ENCODE results near the gene CRAMP1. TPM values are rescaled to one million over a fixed set of nuclear protein-coding genes. Genes with fewer than 3 reads are reported as not detected.

CRAMP1 gene
- total and polyA plus RNA-seq, 3 experiments from 2014 or later: 3.0 to 24.3 (median 22.1) TPM

GRCh38 chr16:1707193-1707790 is 95.1 kb downstream of the CRAMP1 start:
- H3K4me1 Mint-ChIP-seq: peaks cover 36 to 55% (median 41%) of the 10 kb centered on the region in 3 donors
- H3K9me3 Mint-ChIP-seq: no peaks in the 10 kb centered on the region
- H3K27me3 Mint-ChIP-seq: peaks cover 0 to 3% of the 10 kb centered on the region in 2 donors
- no peaks in the 10 kb centered on the region for H3K9me3 ChIP-seq (ENCODE audit: low read length)
- H3K4me1 ChIP-seq (ENCODE audit: insufficient read depth, low read length): peaks cover 33% of the 10 kb centered on the region
- peaks cover 0 to 35% (median 3%) of the 10 kb centered on the region in 3 donors for H3K36me3 Mint-ChIP-seq
- peak overlapping the region; percentile 67 for H3K4me3 ChIP-seq (ENCODE audit: low read length)
- no peaks in the 10 kb centered on the region for H3K27me3 ChIP-seq (ENCODE audit: insufficient read depth, low read length, poor library complexity, severe bottlenecking)
- peak overlapping the region; percentile 89 to 100 (median 92) for H3K4me3 Mint-ChIP-seq
- H3K27ac ChIP-seq (ENCODE audit: low read depth, low read length): peak overlapping the region; percentile 63
- ChIA-PET POLR2A (interaction anchor here (0.6 to 3.0 kb wide), 5 partner anchors 29 to 736 kb away, joined by 7 to 28 read pairs (median 15); partner anchors contain the start of genes EME2, JPT2, MRPS34 and NME3), CTCF (interaction anchor here (0.7 to 2.6 kb wide), 6 partner anchors 30 to 403 kb away, joined by 3 to 25 read pairs (median 4); partner anchors contain the start of genes JPT2, NUBP2 and SPSB3)
- peak overlapping the region; percentile 77 to 98 (median 94) for H3K27ac Mint-ChIP-seq
- DNase-seq: no peak
- H3K36me3 ChIP-seq (ENCODE audit: insufficient read depth, low read length): no peaks in the 10 kb centered on the region

GRCh38 chr16:1708083-1708767 is 96.1 kb downstream of the CRAMP1 start:
- Histone ChIP-seq H3K4me3 (ENCODE audit: low read length) (peak overlapping the region; percentile 67), H3K4me1 (ENCODE audit: insufficient read depth, low read length) (peaks cover 33% of the 10 kb centered on the region), H3K36me3 (ENCODE audit: insufficient read depth, low read length) (no peaks in the 10 kb centered on the region), H3K27me3 (ENCODE audit: insufficient read depth, low read length, poor library complexity, severe bottlenecking) (no peaks in the 10 kb centered on the region), H3K9me3 (ENCODE audit: low read length) (no peaks in the 10 kb centered on the region), H3K27ac (ENCODE audit: low read depth, low read length) (peak overlapping the region; percentile 43)
- ChIA-PET CTCF (interaction anchor here (0.7 to 1.6 kb wide), 4 partner anchors 9 to 404 kb away, joined by 3 to 6 read pairs (median 4); partner anchors contain the start of genes JPT2, NUBP2 and SPSB3), POLR2A (interaction anchor here (0.6 kb wide), 1 partner anchor 74 kb away, joined by 3 read pairs; the partner anchor contains the start of genes NUBP2 and SPSB3)
- H3K36me3 Mint-ChIP-seq: peaks cover 0 to 39% (median 2%) of the 10 kb centered on the region in 3 donors
- DNase-seq: peak in 3 of 5 donors; percentile 29 to 49 (median 30)
- peaks cover 0 to 3% of the 10 kb centered on the region in 2 donors for H3K27me3 Mint-ChIP-seq
- H3K4me1 Mint-ChIP-seq: peaks cover 39 to 62% (median 44%) of the 10 kb centered on the region in 3 donors
- peak overlapping the region; percentile 89 to 100 (median 92) for H3K4me3 Mint-ChIP-seq
- peak overlapping the region; percentile 77 to 96 (median 94) for H3K27ac Mint-ChIP-seq
- H3K9me3 Mint-ChIP-seq: no peaks in the 10 kb centered on the region

GRCh38 chr16:1708768-1709180 is 96.6 kb downstream of the CRAMP1 start:
- peak overlapping the region; percentile 55 to 100 (median 90) for H3K4me3 Mint-ChIP-seq
- Histone ChIP-seq H3K9me3 (ENCODE audit: low read length) (no peaks in the 10 kb centered on the region), H3K4me1 (ENCODE audit: insufficient read depth, low read length) (peaks cover 33% of the 10 kb centered on the region), H3K27ac (ENCODE audit: low read depth, low read length) (peak overlapping the region; percentile 43), H3K4me3 (ENCODE audit: low read length) (no peak overlapping the region), H3K27me3 (ENCODE audit: insufficient read depth, low read length, poor library complexity, severe bottlenecking) (no peaks in the 10 kb centered on the region), H3K36me3 (ENCODE audit: insufficient read depth, low read length) (no peaks in the 10 kb centered on the region)
- H3K27ac Mint-ChIP-seq: peak overlapping the region; percentile 65 to 96 (median 94)
- peaks cover 0 to 3% of the 10 kb centered on the region in 2 donors for H3K27me3 Mint-ChIP-seq
- peak in 2 of 5 donors; percentile 26 to 57 for DNase-seq
- ChIA-PET POLR2A (interaction anchor here (0.6 kb wide), 1 partner anchor 74 kb away, joined by 3 read pairs; the partner anchor contains the start of genes NUBP2 and SPSB3), CTCF (interaction anchor here (1.1 to 1.6 kb wide), 2 partner anchors 9 to 31 kb away, joined by 4 to 6 read pairs; partner anchors contain the start of gene JPT2)
- peaks cover 0 to 40% (median 2%) of the 10 kb centered on the region in 3 donors for H3K36me3 Mint-ChIP-seq
- no peaks in the 10 kb centered on the region for H3K9me3 Mint-ChIP-seq
- H3K4me1 Mint-ChIP-seq: peaks cover 44 to 67% (median 50%) of the 10 kb centered on the region in 3 donors

GRCh38 chr16:1709356-1709755 is 97.2 kb downstream of the CRAMP1 start:
- Mint-ChIP-seq H3K4me3 (peak overlapping the region in 5 of 7 donors; percentile 34 to 95 (median 90)), H3K27me3 (peaks cover 0 to 3% of the 10 kb centered on the region in 2 donors), H3K9me3 (no peaks in the 10 kb centered on the region), H3K4me1 (peaks cover 44 to 69% (median 49%) of the 10 kb centered on the region in 3 donors), H3K27ac (peak overlapping the region in 5 of 8 donors; percentile 68 to 96 (median 94)), H3K36me3 (peaks cover 0 to 44% (median 2%) of the 10 kb centered on the region in 3 donors)
- Histone ChIP-seq H3K27me3 (ENCODE audit: insufficient read depth, low read length, poor library complexity, severe bottlenecking) (no peaks in the 10 kb centered on the region), H3K4me3 (ENCODE audit: low read length) (no peak overlapping the region), H3K36me3 (ENCODE audit: insufficient read depth, low read length) (no peaks in the 10 kb centered on the region), H3K27ac (ENCODE audit: low read depth, low read length) (no peak overlapping the region), H3K9me3 (ENCODE audit: low read length) (no peaks in the 10 kb centered on the region), H3K4me1 (ENCODE audit: insufficient read depth, low read length) (peaks cover 33% of the 10 kb centered on the region)
- CTCF ChIA-PET: interaction anchor here (1.6 kb wide), 1 partner anchor 10 kb away, joined by 6 read pairs; no protein-coding TSS in a partner anchor
- POLR2A ChIA-PET: no interaction called here
- DNase-seq: no peak

GRCh38 chr16:1710811-1711507 is 98.8 kb downstream of the CRAMP1 start:
- peaks cover 45 to 69% (median 46%) of the 10 kb centered on the region in 3 donors for H3K4me1 Mint-ChIP-seq
- H3K36me3 ChIP-seq (ENCODE audit: insufficient read depth, low read length): no peaks in the 10 kb centered on the region
- ChIA-PET POLR2A (no interaction called here), CTCF (interaction anchor here (0.8 kb wide), 2 partner anchors 12 to 33 kb away, joined by 3 read pairs; partner anchors contain the start of gene JPT2)
- peak overlapping the region in 4 of 8 donors; percentile 36 to 77 (median 74) for H3K27ac Mint-ChIP-seq
- no peak overlapping the region for H3K4me3 ChIP-seq (ENCODE audit: low read length)
- no peaks in the 10 kb centered on the region for H3K27me3 Mint-ChIP-seq
- H3K36me3 Mint-ChIP-seq: peaks cover 0 to 47% (median 4%) of the 10 kb centered on the region in 3 donors
- no peak overlapping the region for H3K27ac ChIP-seq (ENCODE audit: low read depth, low read length)
- H3K4me3 Mint-ChIP-seq: peak overlapping the region in 1 of 7 donors; percentile 56
- no peak for DNase-seq
- no peaks in the 10 kb centered on the region for H3K27me3 ChIP-seq (ENCODE audit: insufficient read depth, low read length, poor library complexity, severe bottlenecking)
- H3K9me3 Mint-ChIP-seq: no peaks in the 10 kb centered on the region
- peaks cover 33% of the 10 kb centered on the region for H3K4me1 ChIP-seq (ENCODE audit: insufficient read depth, low read length)
- H3K9me3 ChIP-seq (ENCODE audit: low read length): no peaks in the 10 kb centered on the region

- Histone ChIP-seq H3K36me3 (ENCODE audit: insufficient read depth, low read length) (no peaks in the 10 kb centered on the region), H3K27ac (ENCODE audit: low read depth, low read length) (no peak overlapping the region), H3K4me1 (ENCODE audit: insufficient read depth, low read length) (peaks cover 23% of the 10 kb centered on the region), H3K4me3 (ENCODE audit: low read length) (no peak overlapping the region), H3K9me3 (ENCODE audit: low read length) (no peaks in the 10 kb centered on the region), H3K27me3 (ENCODE audit: insufficient read depth, low read length, poor library complexity, severe bottlenecking) (no peaks in the 10 kb centered on the region)
- peaks cover 37 to 63% (median 39%) of the 10 kb centered on the region in 3 donors for H3K4me1 Mint-ChIP-seq
- no peak for DNase-seq
- CTCF ChIA-PET: interaction anchor here (1.3 kb wide), 1 partner anchor 9 kb away, joined by 3 read pairs; no protein-coding TSS in a partner anchor
- no peaks in the 10 kb centered on the region for H3K27me3 Mint-ChIP-seq
- peak overlapping the region in 1 of 8 donors; percentile 71 for H3K27ac Mint-ChIP-seq
- no peak overlapping the region for H3K4me3 Mint-ChIP-seq
- no peaks in the 10 kb centered on the region for H3K9me3 Mint-ChIP-seq
- H3K36me3 Mint-ChIP-seq: peaks cover 0 to 38% (median 4%) of the 10 kb centered on the region in 3 donors
- POLR2A ChIA-PET: no interaction called here
Observed at GRCh38 chr16:1712791-1713261, 100.7 kb downstream of the CRAMP1 start.

GRCh38 chr16:1713331-1713730 is 101.2 kb downstream of the CRAMP1 start:
- POLR2A ChIA-PET: no interaction called here
- H3K4me1 Mint-ChIP-seq: peaks cover 32 to 58% (median 34%) of the 10 kb centered on the region in 3 donors
- CTCF ChIA-PET: interaction anchor here (1.3 kb wide), 1 partner anchor 8 kb away, joined by 3 read pairs; no protein-coding TSS in a partner anchor
- peak overlapping the region in 3 of 8 donors; percentile 47 to 90 (median 71) for H3K27ac Mint-ChIP-seq
- no peaks in the 10 kb centered on the region for H3K27me3 Mint-ChIP-seq
- Histone ChIP-seq H3K4me1 (ENCODE audit: insufficient read depth, low read length) (peaks cover 18% of the 10 kb centered on the region), H3K27ac (ENCODE audit: low read depth, low read length) (no peak overlapping the region), H3K36me3 (ENCODE audit: insufficient read depth, low read length) (no peaks in the 10 kb centered on the region), H3K4me3 (ENCODE audit: low read length) (no peak overlapping the region), H3K9me3 (ENCODE audit: low read length) (no peaks in the 10 kb centered on the region), H3K27me3 (ENCODE audit: insufficient read depth, low read length, poor library complexity, severe bottlenecking) (no peaks in the 10 kb centered on the region)
- peaks cover 0 to 35% (median 4%) of the 10 kb centered on the region in 3 donors for H3K36me3 Mint-ChIP-seq
- no peaks in the 10 kb centered on the region for H3K9me3 Mint-ChIP-seq
- no peak overlapping the region for H3K4me3 Mint-ChIP-seq
- DNase-seq: no peak

Data from CD8-positive, alpha-beta memory T cell (primary cell).